ENCODE results near the gene COPG2.

DNA sequence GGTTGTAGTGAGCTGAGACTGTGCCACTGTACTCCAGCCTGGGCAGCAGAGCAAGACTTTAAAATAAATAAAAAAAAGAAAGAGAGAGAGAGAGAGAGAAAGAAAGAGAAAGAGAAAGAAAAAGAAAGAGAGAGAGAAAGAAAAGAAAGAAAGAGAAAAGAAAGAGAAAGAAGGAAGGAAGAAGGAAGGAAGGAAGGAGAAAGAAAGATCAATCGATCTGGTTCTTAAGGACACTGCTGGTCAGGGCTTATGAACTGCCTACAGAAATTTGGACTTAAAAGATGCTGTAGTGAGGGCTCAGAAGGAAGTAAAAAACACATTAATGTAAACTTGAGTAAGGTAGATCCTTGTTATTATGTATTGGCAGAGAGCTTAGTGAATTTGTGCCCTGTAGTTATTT is 62.4 kb downstream of the COPG2 start:
- TF ChIP-seq POLR2A (IDR thresholded peaks at IDR 0.05) (no peak), CTCF (IDR thresholded peaks at IDR 0.05) (no peak)
